Heart right ventricle (tissue), 16 donors: ENCODE measurements around the gene SERBP1. TPM values are rescaled to one million over a fixed set of nuclear protein-coding genes. Genes with fewer than 3 reads are reported as not detected.

ENCODE experiments used
- ATAC-seq, 8 donors: fragments of 200-7000 bp; cut with Tn5 transposase; one replicate each; pipeline ENCODE4 v1.9.1; 2020; ENCODE audit warnings: mild to moderate bottlenecking in 8 of 8, moderate library complexity in 8 of 8, moderate number of reproducible peaks in 1 of 8
- DNase-seq, 2 donors: peaks; one replicate each; pipeline ENCODE4 v3.0.0-alpha.2; 2020
- H3K27ac ChIP-seq, 10 donors: fragments of 200-600 bp; sonication (generic) in 2 of 10; one replicate each; pipeline versions ENCODE4 v1.5.0 to v1.8.0; 2020 to 2022; ENCODE audit warnings: mild to moderate bottlenecking in 3 of 10
- H3K27me3 ChIP-seq, 7 donors: fragments of 200-600 bp; one replicate each; pipeline ENCODE4 v1.8.0; 2021 to 2022; ENCODE audit warnings: mild to moderate bottlenecking in 2 of 7
- H3K36me3 ChIP-seq, 9 donors: fragments of 200-600 bp; sonication (generic) in 1 of 9; one replicate each; pipeline versions ENCODE4 v1.5.0 to v1.8.0; 2020 to 2022; ENCODE audit warnings: mild to moderate bottlenecking in 2 of 9
- H3K4me1 ChIP-seq, 9 donors: fragments of 200-600 bp; sonication (generic) in 1 of 9; one replicate each; pipeline versions ENCODE4 v1.5.0 to v1.8.0; 2020 to 2022; ENCODE audit warnings: mild to moderate bottlenecking in 4 of 9
- H3K4me3 ChIP-seq, 10 donors: fragments of 200-600 bp; sonication (generic) in 2 of 10; one replicate each; pipeline versions ENCODE4 v1.5.0 to v1.8.0; 2020 to 2022; ENCODE audit warnings: mild to moderate bottlenecking in 7 of 10, moderate library complexity in 2 of 10
- H3K9me3 ChIP-seq, 11 donors: fragments of 200-600 bp in 10 of 11; sonication (generic) in 2 of 11; one replicate each; pipeline versions ENCODE4 v1.5.0 to v1.8.0; 2013 to 2022; ENCODE audit warnings: mild to moderate bottlenecking in 2 of 11, control low read depth in 1 of 11, moderate library complexity in 1 of 11
- WGBS, 2 donors: extraction: QIAGEN DNeasy Blood & Tissue Kit; methylation state at CpG; one replicate each; pipeline ENCODE4 v1.1.7; 2013; ENCODE audit warnings: inconsistent platforms in 1 of 2; 5-methylcytosine and 5-hydroxymethylcytosine counted together
- intact Hi-C, 10 donors: fragments of 100-400 bp; cut with DNase I; formaldehyde crosslinking; loops; one replicate each; pipeline versions ENCODE4 v1.11.1 to v1.14.2; 2022
- polyA plus RNA-seq, 2 donors: library from polyadenylated mRNA; stranded (reverse); fragments of 200-250 nt; gene quantifications; one replicate each; pipeline ENCODE4 v1.2.3, GENCODE V29; 2013
- total RNA-seq, 10 donors: library from RNA; stranded (reverse); fragmentation: NEBNext Ultra II Directional in 3 of 10; extraction: Animal tissue kit (Norgen Biotek cat#: 25700) in 3 of 10; gene quantifications; one replicate each; pipeline versions ENCODE4 v1.2.1 to v1.2.4, GENCODE V29; 2021 to 2023
- TF ChIP-seq, protein P1 (sequence below), 9 donors: fragments of 200-600 bp; sonication (generic) in 2 of 9; IDR thresholded peaks; one replicate each; pipeline versions ENCODE4 v1.5.0 to v1.8.0; 2021 to 2022; ENCODE audit warnings: antibody characterized with exemption in 9 of 9, mild to moderate bottlenecking in 5 of 9, moderate library complexity in 1 of 9
- donor health status: Arrhythmogenic right ventricular cardiomyopathy.
- donor health status: ischemic (EF 13 %, LVEDD 7.1; RV severe dilation, severe dysfunction).
- donor health status: healthy with polysubstance abuse.
- donor health status: DM: no; HTN: yes; CAD: no.
- donor health status: DM: no; HTN: no; CAD: no.
- donor health status: ischemic (EF 25% LVEDD 6.9; RV normal size, moderate dysfunction).
- donor health status: ischemic (EF 25% LVEDD 5.7; RV mildly dilated, moderate dysfunction).
- donor health status: healthy.
- donor health status: DM: yes; HTN: yes; CAD: no.
- donor health status: Ischemic cardiomyopathy.
- donor health status: ischemic (EF 35%, LVEDD 5.7; RV mildly dilated, moderate dysfunction).
- donor health status: nonischemic (EF 11% LVEDD 7.7; RV severe dilation, severe dysfunction).
- donor health status: DM: yes; HTN: yes; CAD: no.
- donor health status: PGD.
- donor health status: ischemic (EF 29% LVEDD 5.4; RV normal size, mild dysfunction).
- donor health status: nonischemic (EF 23%, LVEDD 6.1; RV moderate dilation, normal function).

SERBP1 gene
- total and polyA plus RNA-seq, 12 donors = 58.3 to 153 (median 136) TPM

- Histone ChIP-seq H3K36me3 (no peaks in the 10 kb centered on the region), H3K4me3 (no peak overlapping the region), H3K27ac (peak overlapping the region in 9 of 10 donors; percentile 38 to 83 (median 67)), H3K27me3 (no peaks in the 10 kb centered on the region), H3K4me1 (peaks cover 5 to 47% (median 19%) of the 10 kb centered on the region in 9 donors), H3K9me3 (no peaks in the 10 kb centered on the region)
- DNase-seq (peak; percentile 63 to 67), ATAC-seq (peak; percentile 79 to 98 (median 94))
- intact Hi-C loops = no loop called here
- WGBS, 2 donors = 24 to 32% methylated on average over 9 of the region's 9 CpGs
- TF ChIP-seq, protein P1, sequence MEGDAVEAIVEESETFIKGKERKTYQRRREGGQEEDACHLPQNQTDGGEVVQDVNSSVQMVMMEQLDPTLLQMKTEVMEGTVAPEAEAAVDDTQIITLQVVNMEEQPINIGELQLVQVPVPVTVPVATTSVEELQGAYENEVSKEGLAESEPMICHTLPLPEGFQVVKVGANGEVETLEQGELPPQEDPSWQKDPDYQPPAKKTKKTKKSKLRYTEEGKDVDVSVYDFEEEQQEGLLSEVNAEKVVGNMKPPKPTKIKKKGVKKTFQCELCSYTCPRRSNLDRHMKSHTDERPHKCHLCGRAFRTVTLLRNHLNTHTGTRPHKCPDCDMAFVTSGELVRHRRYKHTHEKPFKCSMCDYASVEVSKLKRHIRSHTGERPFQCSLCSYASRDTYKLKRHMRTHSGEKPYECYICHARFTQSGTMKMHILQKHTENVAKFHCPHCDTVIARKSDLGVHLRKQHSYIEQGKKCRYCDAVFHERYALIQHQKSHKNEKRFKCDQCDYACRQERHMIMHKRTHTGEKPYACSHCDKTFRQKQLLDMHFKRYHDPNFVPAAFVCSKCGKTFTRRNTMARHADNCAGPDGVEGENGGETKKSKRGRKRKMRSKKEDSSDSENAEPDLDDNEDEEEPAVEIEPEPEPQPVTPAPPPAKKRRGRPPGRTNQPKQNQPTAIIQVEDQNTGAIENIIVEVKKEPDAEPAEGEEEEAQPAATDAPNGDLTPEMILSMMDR (IDR thresholded peaks at IDR 0.05) = no peak
Observed at GRCh38 chr1:67460676-67461500, 30.7 kb upstream of the SERBP1 start.

DNA sequence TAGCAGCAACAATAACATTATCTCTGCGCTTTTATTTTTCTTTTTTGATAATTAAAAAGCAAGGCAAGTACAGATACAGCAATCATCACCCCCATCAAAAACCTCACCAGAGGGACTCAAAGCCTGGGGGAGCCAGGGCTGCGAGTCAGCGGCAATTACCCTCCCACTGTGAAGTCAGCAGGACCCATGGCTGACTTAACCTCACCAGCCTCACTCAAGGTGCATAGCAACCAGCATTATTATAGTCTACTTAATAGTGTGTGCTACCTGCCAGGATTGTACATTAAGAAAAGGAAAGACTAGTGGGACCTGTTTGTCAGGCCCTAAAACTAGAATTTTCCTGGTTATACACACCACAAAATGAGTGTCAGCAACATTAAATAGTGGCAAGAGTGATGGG lies 28.9 kb upstream of the SERBP1 start:
- no peaks in the 10 kb centered on the region for H3K9me3 ChIP-seq
- H3K36me3 ChIP-seq = no peaks in the 10 kb centered on the region
- ATAC-seq = no peak
- TF ChIP-seq, protein P1 (IDR thresholded peaks at IDR 0.05) = no peak
- peak overlapping the region in 1 of 10 donors; percentile 83 for H3K27ac ChIP-seq
- no peak overlapping the region for H3K4me3 ChIP-seq
- 83 to 95% methylated on average over 3 of the region's 3 CpGs for WGBS, 2 donors
- intact Hi-C loops = no loop called here
- H3K27me3 ChIP-seq = no peaks in the 10 kb centered on the region
- DNase-seq = no peak
- peaks cover 5 to 43% (median 15%) of the 10 kb centered on the region in 9 donors for H3K4me1 ChIP-seq

GRCh38 chr1:67458663-67459062 lies 28.5 kb upstream of the SERBP1 start:
- Histone ChIP-seq H3K9me3 (no peaks in the 10 kb centered on the region), H3K4me1 (peaks cover 5 to 41% (median 15%) of the 10 kb centered on the region in 9 donors), H3K27me3 (no peaks in the 10 kb centered on the region), H3K36me3 (no peaks in the 10 kb centered on the region), H3K27ac (no peak overlapping the region), H3K4me3 (no peak overlapping the region)
- DNase-seq (no peak), ATAC-seq (no peak)
- intact Hi-C loops = no loop called here
- TF ChIP-seq, protein P1 (IDR thresholded peaks at IDR 0.05) = no peak
- WGBS, 2 donors = 72 to 79% methylated on average over 1 of the region's 1 CpG

- 83 to 90% methylated on average over 1 of the region's 1 CpG for WGBS, 2 donors
Observed at GRCh38 chr1:67457247-67457646, 27.0 kb upstream of the SERBP1 start.

More at GRCh38 chr1:67457247-67457646, 27.0 kb upstream of the SERBP1 start:
- no peaks in the 10 kb centered on the region for H3K27me3 ChIP-seq
- no peak for ATAC-seq
- H3K27ac ChIP-seq = no peak overlapping the region
- TF ChIP-seq, protein P1 (IDR thresholded peaks at IDR 0.05) = no peak
- DNase-seq = no peak
- H3K4me3 ChIP-seq = no peak overlapping the region
- H3K9me3 ChIP-seq = no peaks in the 10 kb centered on the region
- intact Hi-C loops = no loop called here
- peaks cover 5 to 28% (median 15%) of the 10 kb centered on the region in 9 donors for H3K4me1 ChIP-seq
- no peaks in the 10 kb centered on the region for H3K36me3 ChIP-seq
